GM18519 (cell line): Measurements from ENCODE around the gene GTPBP3.

ENCODE experiments used
- ATAC-seq: cut with Tn5 transposase; IDR thresholded peaks from one replicate; pipeline ENCODE4 v1.9.1; 2021; ENCODE audit warnings: mild to moderate bottlenecking, moderate library complexity; ENCODE audit not compliant: unreplicated experiment, low FRiP score

GTPBP3 gene

GRCh38 chr19:17378271-17378670, 40.9 kb downstream of the GTPBP3 start:
- ATAC-seq, result no peak

- no peak for ATAC-seq
Measured at GRCh38 chr19:17379221-17379631, 41.9 kb downstream of the GTPBP3 start.

GRCh38 chr19:17380426-17381138, 43.2 kb downstream of the GTPBP3 start:
- no peak for ATAC-seq

GRCh38 chr19:17385878-17386611, 48.7 kb downstream of the GTPBP3 start:
- no peak for ATAC-seq

GRCh38 chr19:17389288-17389687, 51.9 kb downstream of the GTPBP3 start:
- no peak for ATAC-seq

GRCh38 chr19:17389957-17390664, 52.8 kb downstream of the GTPBP3 start:
- no peak for ATAC-seq

- peak; percentile 79 for ATAC-seq
Measured at GRCh38 chr19:17390665-17391370, 53.5 kb downstream of the GTPBP3 start.

- no peak for ATAC-seq
Measured at GRCh38 chr19:17391371-17392151, 54.2 kb downstream of the GTPBP3 start.
